K562 (cell line): ENCODE data around the gene DRAXIN. TPM values are rescaled to one million over a fixed set of nuclear protein-coding genes. Genes with fewer than 3 reads are reported as not detected.

ENCODE experiments used
- ATF2 ChIP-seq: sonication (generic); formaldehyde crosslinking; IDR thresholded peaks from 2 replicates; pipeline ENCODE4 v1.8.1; 2022; ENCODE audit warnings: missing genetic modification reagents
- CC2D1A ChIP-seq: fragments of 450-650 bp; IDR thresholded peaks from 2 replicates; pipeline ENCODE4 v1.6.1; 2017; ENCODE audit warnings: mild to moderate bottlenecking
- DNMT1 ChIP-seq: fragments of 450-650 bp; IDR thresholded peaks from 2 replicates; pipeline ENCODE4 v1.6.1; 2016; ENCODE audit warnings: antibody characterized with exemption, mild to moderate bottlenecking
- E2F6 ChIP-seq, 2 experiments: IDR thresholded peaks; 2 replicates each; pipeline ENCODE4 v1.6.1; 2011; ENCODE audit warnings: borderline replicate concordance in 1 of 2, control low read depth in 1 of 2, low read depth in 1 of 2, low read length in 1 of 2, mild to moderate bottlenecking in 1 of 2, mixed read lengths in 1 of 2, moderate library complexity in 1 of 2; ENCODE audit not compliant: insufficient read depth in 1 of 2, insufficient read length in 1 of 2, poor library complexity in 1 of 2, severe bottlenecking in 1 of 2; ENCODE audit errors: extremely low read depth in 1 of 2
- GABPB1 ChIP-seq: sonication (generic); formaldehyde crosslinking; IDR thresholded peaks from 2 replicates; pipeline ENCODE4 v1.8.0; 2022; ENCODE audit warnings: mild to moderate bottlenecking, missing genetic modification reagents
- GTF2A2 ChIP-seq: IDR thresholded peaks from 2 replicates; pipeline ENCODE4 v1.6.1; 2016; ENCODE audit warnings: mild to moderate bottlenecking, missing genetic modification characterization, missing compliant biosample characterization
- HDAC3 ChIP-seq: fragments of 450-650 bp; IDR thresholded peaks from 2 replicates; pipeline ENCODE4 v1.6.1; 2018; ENCODE audit warnings: borderline replicate concordance, mild to moderate bottlenecking, moderate library complexity; ENCODE audit not compliant: partially characterized antibody
- MLLT1 ChIP-seq, 2 experiments: fragments of 450-650 bp; IDR thresholded peaks; 2 replicates each; pipeline ENCODE4 v1.6.1; 2016
- NEUROD1 ChIP-seq: fragments of 150-350 bp; IDR thresholded peaks from 2 replicates; pipeline ENCODE4 v1.6.1; 2014; ENCODE audit warnings: borderline replicate concordance, low read length, low read depth; ENCODE audit not compliant: partially characterized antibody
- POLR3A ChIP-seq: IDR thresholded peaks from 2 replicates; pipeline ENCODE4 v1.6.1; 2011; ENCODE audit warnings: borderline replicate concordance, mild to moderate bottlenecking, moderate library complexity; ENCODE audit not compliant: insufficient read length, insufficient read depth; ENCODE audit errors: extremely low read depth
- PRMT5 ChIP-seq: sonication (generic); formaldehyde crosslinking; IDR thresholded peaks from 2 replicates; pipeline ENCODE4 v1.5.0; 2020; ENCODE audit warnings: missing genetic modification reagents
- PURB ChIP-seq: sonication (generic); formaldehyde crosslinking; IDR thresholded peaks from 2 replicates; pipeline ENCODE4 v1.9.0; 2021; ENCODE audit warnings: low read depth, mild to moderate bottlenecking, missing genetic modification reagents
- RBBP5 ChIP-seq: fragments of 200-600 bp; sonication (generic); IDR thresholded peaks from 2 replicates; pipeline ENCODE4 v1.6.1; 2012; ENCODE audit warnings: borderline replicate concordance, mild to moderate bottlenecking, low read length, control low read depth, inconsistent platforms; ENCODE audit not compliant: insufficient read depth, poor library complexity, severe bottlenecking
- RBM14 ChIP-seq: fragments of 200-400 bp; formaldehyde crosslinking; IDR thresholded peaks from 2 replicates; pipeline ENCODE4 v1.6.1; 2018; ENCODE audit warnings: low read depth, mild to moderate bottlenecking, low read length, moderate library complexity, borderline replicate concordance; ENCODE audit not compliant: insufficient read depth
- SMAD4 ChIP-seq: fragments of 250-450 bp; sonication (Bioruptor Pico); conservative IDR thresholded peaks from 2 replicates; pipeline ENCODE4 v1.8.0; 2021; ENCODE audit warnings: inconsistent platforms, mild to moderate bottlenecking, moderate library complexity
- SP2 ChIP-seq: IDR thresholded peaks from 2 replicates; pipeline ENCODE4 v1.6.1; 2011; ENCODE audit warnings: mild to moderate bottlenecking, low read depth, low read length, moderate library complexity; ENCODE audit not compliant: poor library complexity, severe bottlenecking; ENCODE audit errors: extremely low read depth
- TAF1 ChIP-seq: IDR thresholded peaks from 2 replicates; pipeline ENCODE4 v1.6.1; 2011; ENCODE audit warnings: mild to moderate bottlenecking, low read length, moderate library complexity; ENCODE audit not compliant: insufficient read depth, control insufficient read depth, severe bottlenecking; ENCODE audit errors: extremely low read depth
- TAL1 ChIP-seq: fragments of 450-650 bp; IDR thresholded peaks from 2 replicates; pipeline ENCODE4 v1.6.1; 2016; ENCODE audit warnings: mild to moderate bottlenecking
- TCFL5 ChIP-seq: fragments of 250-450 bp; sonication (Bioruptor Pico); conservative IDR thresholded peaks from 2 replicates; pipeline ENCODE4 v1.6.1; 2021; ENCODE audit warnings: mild to moderate bottlenecking, moderate library complexity, matching md5 sums
- THRAP3 ChIP-seq: fragments of 450-650 bp; IDR thresholded peaks from 2 replicates; pipeline ENCODE4 v1.6.1; 2016; ENCODE audit warnings: mild to moderate bottlenecking, inconsistent platforms, borderline replicate concordance
- ZEB2 ChIP-seq: fragments of 450-650 bp; IDR thresholded peaks from 2 replicates; pipeline ENCODE4 v1.6.1; 2016
- ZFP36 ChIP-seq: fragments of 150-350 bp; IDR thresholded peaks from 2 replicates; pipeline ENCODE4 v1.6.1; 2018; ENCODE audit warnings: low read length, low read depth; ENCODE audit not compliant: partially characterized antibody
- ZNF143 ChIP-seq: sonication (generic); formaldehyde crosslinking; IDR thresholded peaks from 2 replicates; pipeline ENCODE4 v1.9.0; 2022; ENCODE audit warnings: mild to moderate bottlenecking, missing genetic modification reagents
- ZNF445 ChIP-seq: fragments of 250-450 bp; sonication (Bioruptor Pico); IDR thresholded peaks from 2 replicates; pipeline ENCODE4 v1.4.0; 2020; ENCODE audit warnings: low read depth, mild to moderate bottlenecking, moderate library complexity
- ZNF696 ChIP-seq: fragments of 250-450 bp; sonication (Bioruptor Pico); conservative IDR thresholded peaks from 2 replicates; pipeline ENCODE4 v1.4.0; 2020; ENCODE audit warnings: mild to moderate bottlenecking, moderate library complexity
- ZNF79 ChIP-seq: fragments of 250-450 bp; sonication (Bioruptor Pico); IDR thresholded peaks from 2 replicates; pipeline ENCODE4 v1.4.0; 2020; ENCODE audit warnings: low read depth, mild to moderate bottlenecking, moderate library complexity
- polyA plus RNA-seq, 8 experiments: library from polyadenylated mRNA; depleted of rRNA in 4 of 8; stranded (reverse) in 5 of 8; unstranded in 3 of 8; fragments of >200 nt; fragmentation: Nextera tagmentation in 2 of 8; fragmentation: Illumina TruSeq in 1 of 8; extraction: Ambion mirVana in 2 of 8; extraction: Trizol in 1 of 8; gene quantifications; 2 replicates each; pipeline versions ENCODE4 v1.2.1 to v1.2.3, GENCODE V29; 2011 to 2014; ENCODE audit warnings: inconsistent platforms in 1 of 8, missing spikeins in 1 of 8
- total RNA-seq, 7 experiments: library from RNA; depleted of rRNA in 6 of 7; stranded (reverse); fragments of >200 nt in 6 of 7; fragmentation: Illumina TruSeq in 2 of 7; extraction: Trizol in 2 of 7; gene quantifications; 2 replicates each; pipeline versions ENCODE4 v1.2.1 to v1.2.3, GENCODE V29; 2011 to 2021; ENCODE audit warnings: low replicate concordance in 1 of 7

The DRAXIN gene
- total and polyA plus RNA-seq, 9 of the 15 experiments (the other 6 are each of a cell fraction or from before 2014, with no cell fraction given): 0.01 to 0.04 (median 0.01) TPM; not detected in 6

GRCh38 chr1:11749203-11749689 is 57.7 kb downstream of the DRAXIN start (continued):
- TF ChIP-seq THRAP3 (no peak), TCFL5 (CRISPR knock-in tag) (no peak), TAL1 (no peak), POLR3A (no peak), ZNF445 (CRISPR knock-in tag) (no peak), NEUROD1 (peak; percentile 67), PURB (CRISPR knock-in tag) (no peak), RBM14 (no peak), ZNF143 (CRISPR knock-in tag) (no peak), ZNF79 (no peak), ZEB2 (no peak), GABPB1 (CRISPR knock-in tag) (no peak), RBBP5 (no peak), SP2 (no peak), GTF2A2 (tag) (no peak), SMAD4 (CRISPR knock-in tag) (peak; percentile 47; the same call in 1 of the 2 replicates), TAF1 (no peak), E2F6 (IDR thresholded peaks at IDR 0.05; ENCODE audit: borderline replicate concordance in 1 of 2, extremely low read depth in 1 of 2, insufficient read depth in 1 of 2, insufficient read length in 1 of 2, low read depth in 1 of 2, low read length in 1 of 2, poor library complexity in 1 of 2, severe bottlenecking in 1 of 2) (peak in 1 of 2 experiments; percentile 48), ZNF696 (CRISPR knock-in tag) (no peak), PRMT5 (CRISPR knock-in tag) (no peak), ZFP36 (peak; percentile 46), ATF2 (CRISPR knock-in tag) (no peak), CC2D1A (0 out of 2 replicates have a peak, but pooled peaks have one; percentile 31), HDAC3 (no peak), MLLT1 (IDR thresholded peaks at IDR 0.05) (peak in 1 of 2 experiments; percentile 42; a peak in 1 of 4 replicates), DNMT1 (no peak)
